NCI-H460 (cell line): ENCODE results near the gene AP3D1. TPM values are rescaled to one million over a fixed set of nuclear protein-coding genes. Genes with fewer than 3 reads are reported as not detected.
"Not testable (repeated sequence)": the region's sequence is repeated elsewhere in the genome, so short reads cannot be mapped to it uniquely, and the experiment has no call there.

Experiments used
- DNase-seq: peaks from one replicate; pipeline ENCODE4 v3.0.0-alpha.2; 2016; ENCODE audit warnings: low read depth; ENCODE audit errors: extremely low read depth
- total RNA-seq: library from RNA; depleted of rRNA; stranded (reverse); fragments of >200 nt; shearing (Covaris generic); gene quantifications from 2 replicates; pipeline ENCODE4 v1.2.3, GENCODE V29; 2014

AP3D1 gene
- total RNA-seq, 1 experiment from 2014 or later, result 67.6 TPM

- DNase-seq, result no peak
Observed at GRCh38 chr19:2129892-2130770, 21.2 kb downstream of the AP3D1 start.

DNA sequence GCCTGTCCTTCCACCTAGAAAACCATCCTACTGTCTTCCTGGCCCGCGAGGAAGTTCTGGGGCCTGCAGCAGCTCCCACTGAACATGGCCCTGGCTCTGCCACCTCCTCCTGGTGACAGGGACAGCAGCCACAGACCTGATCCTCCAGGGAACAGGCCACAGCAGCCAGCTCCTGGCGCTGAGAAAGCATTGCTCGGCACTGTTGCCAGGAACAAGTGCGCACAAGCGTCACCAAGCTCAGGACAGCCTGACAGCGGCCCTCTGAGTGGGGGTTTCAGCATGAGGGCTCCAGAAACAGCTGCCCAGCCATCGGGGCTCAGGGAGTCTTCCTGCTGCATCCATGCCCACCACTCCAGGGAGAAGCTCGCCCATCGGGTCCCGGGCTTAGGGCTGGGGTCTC lies 21.9 kb downstream of the AP3D1 start:
- DNase-seq, result no peak

- DNase-seq, result no peak
Observed at GRCh38 chr19:2129022-2129421, 22.3 kb downstream of the AP3D1 start.

DNA sequence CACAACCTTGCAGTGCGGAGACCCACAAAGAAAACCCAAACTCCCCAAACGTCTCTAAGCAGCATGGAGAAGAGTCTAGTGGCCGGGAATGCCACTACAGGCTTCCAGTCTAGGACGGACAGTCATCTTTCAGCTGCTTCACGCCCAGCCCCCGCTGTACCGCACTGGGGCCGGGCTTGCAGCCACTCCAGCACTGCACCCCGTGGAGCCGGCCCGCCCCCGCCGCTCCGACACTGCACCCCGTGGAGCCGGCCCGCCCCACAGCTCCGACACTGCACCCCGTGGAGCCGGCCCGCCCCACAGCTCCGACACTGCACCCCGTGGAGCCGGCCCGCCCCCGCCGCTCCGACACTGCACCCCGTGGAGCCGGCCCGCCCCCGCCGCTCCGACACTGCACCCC lies 23.1 kb downstream of the AP3D1 start:
- DNase-seq, result not testable (repeated sequence)

- no peak for DNase-seq
Observed at GRCh38 chr19:2127758-2128157, 23.6 kb downstream of the AP3D1 start.

DNA sequence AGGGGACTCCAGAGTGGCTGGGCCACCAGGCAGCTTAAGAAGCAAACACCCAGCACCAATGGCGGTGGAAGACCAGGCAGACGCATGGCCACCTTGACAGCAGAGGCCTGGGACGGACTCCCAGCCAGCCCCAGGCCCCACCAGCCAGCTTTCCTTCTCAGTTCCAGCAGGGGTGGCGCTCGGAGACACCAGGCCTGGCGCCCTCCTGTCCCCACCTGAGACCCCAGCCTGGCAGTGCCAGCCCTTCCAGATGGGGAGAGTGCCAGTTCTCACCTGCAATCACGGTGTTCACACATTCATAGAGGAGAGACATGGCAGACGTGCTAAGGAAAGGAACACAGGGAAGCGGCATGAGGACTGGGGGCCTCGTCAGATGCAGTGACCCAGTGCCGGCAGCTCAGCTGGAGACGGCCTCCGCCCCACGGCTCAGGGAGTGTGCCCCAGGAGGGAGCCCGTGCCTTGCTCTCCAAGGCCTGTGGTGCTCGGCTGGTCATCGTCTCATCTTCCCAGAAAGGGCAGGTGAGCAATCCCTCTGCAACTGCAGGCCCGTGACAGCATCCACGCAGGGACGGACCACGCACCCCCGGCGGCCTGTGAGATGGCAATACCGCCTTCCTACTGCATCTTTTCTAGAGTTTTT lies 24.4 kb downstream of the AP3D1 start:
- no peak for DNase-seq

GRCh38 chr19:2123682-2124387 lies 27.5 kb downstream of the AP3D1 start:
- no peak for DNase-seq

DNA sequence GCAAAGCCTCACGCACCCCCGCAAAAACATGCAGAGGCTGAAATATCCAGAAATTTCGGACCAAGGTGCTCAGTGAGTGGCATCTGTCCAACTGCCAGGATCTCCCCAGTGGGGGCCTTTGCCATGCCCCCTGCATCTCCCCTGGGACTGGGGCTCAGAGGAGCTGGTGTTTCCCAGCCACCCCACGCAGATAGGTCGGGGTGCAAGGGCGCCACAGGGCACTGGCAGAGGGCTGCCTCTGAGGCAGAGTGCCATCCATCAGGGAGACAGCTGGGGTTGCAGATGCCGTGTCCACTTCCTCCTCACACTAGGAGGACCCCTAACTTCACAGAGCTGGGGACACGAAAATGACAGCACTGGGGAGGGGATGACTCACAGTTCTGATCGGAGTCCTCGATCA lies 28.4 kb downstream of the AP3D1 start:
- no peak for DNase-seq

GRCh38 chr19:2122251-2122650 lies 29.1 kb downstream of the AP3D1 start:
- no peak for DNase-seq

DNA sequence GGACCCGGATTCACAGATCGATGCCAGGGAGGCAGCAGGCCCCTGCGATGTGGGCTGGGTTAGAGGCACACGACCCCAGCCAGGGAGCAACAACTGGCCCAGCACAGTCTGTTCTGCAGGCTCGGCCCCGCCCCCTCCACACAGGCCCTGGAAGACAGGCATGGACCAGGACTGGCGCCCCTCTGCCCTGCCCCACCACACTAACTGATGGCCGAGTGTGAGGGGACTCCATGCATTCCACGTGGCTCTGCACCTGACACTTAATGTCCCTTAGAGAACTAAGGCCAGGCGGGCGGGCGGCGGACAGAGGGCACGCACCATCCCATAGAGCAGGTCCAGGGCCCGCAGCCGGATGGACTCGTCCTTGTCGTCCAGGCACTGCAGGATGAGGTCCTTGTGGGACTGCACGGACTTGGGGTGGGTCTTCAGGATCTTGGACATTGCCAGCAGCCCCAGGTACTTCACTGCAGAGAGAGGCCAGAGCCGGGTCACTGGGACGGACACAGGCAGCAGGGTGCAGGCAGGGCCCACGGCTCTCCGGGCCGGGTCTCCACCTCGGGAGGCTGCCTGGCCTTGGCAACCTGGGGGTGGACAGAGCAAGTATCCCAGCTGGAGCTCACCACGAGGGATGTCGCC lies 29.8 kb downstream of the AP3D1 start:
- DNase-seq, result no peak

DNA sequence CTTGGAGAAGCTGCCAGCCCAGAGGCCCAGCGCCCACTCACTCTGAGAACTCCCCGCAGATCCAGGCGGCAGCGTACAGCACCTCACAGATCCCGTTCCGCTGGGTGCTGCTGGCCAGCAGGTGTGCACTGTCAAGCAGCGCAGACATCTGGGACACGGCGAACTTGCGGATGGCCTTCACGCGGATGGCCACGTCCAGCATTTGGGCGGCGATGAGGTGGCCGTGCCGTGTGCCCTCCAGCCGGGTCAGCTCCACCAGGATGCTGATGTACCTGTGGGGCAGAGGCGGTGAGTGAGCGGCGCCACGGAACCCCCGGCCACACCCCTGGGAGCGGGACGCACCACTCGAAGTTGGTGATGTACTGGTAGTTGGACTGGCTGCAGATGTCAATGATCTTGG lies 30.5 kb downstream of the AP3D1 start:
- DNase-seq, result no peak

- no peak for DNase-seq
Observed at GRCh38 chr19:2119921-2120785, 31.2 kb downstream of the AP3D1 start.

DNA sequence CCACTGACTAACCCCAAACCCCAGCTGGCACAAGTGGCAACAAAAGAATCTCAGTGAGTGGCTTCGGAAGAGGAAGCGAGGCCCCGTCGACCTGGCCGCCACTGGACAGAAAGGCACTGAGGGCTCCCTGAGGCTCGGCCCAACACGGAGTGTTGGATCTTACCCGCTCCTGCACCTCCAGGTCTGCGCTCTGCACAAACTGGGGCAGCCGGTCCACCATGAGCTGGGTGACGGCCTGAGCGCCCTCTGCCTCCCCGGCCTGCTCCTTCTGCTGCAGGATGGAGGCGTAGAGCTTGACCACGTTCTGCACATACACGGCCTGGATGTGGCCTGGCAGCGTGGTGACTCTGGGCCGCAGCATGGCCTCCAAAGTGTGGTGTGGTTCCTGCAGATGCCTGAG lies 32.9 kb downstream of the AP3D1 start:
- no peak for DNase-seq

DNA sequence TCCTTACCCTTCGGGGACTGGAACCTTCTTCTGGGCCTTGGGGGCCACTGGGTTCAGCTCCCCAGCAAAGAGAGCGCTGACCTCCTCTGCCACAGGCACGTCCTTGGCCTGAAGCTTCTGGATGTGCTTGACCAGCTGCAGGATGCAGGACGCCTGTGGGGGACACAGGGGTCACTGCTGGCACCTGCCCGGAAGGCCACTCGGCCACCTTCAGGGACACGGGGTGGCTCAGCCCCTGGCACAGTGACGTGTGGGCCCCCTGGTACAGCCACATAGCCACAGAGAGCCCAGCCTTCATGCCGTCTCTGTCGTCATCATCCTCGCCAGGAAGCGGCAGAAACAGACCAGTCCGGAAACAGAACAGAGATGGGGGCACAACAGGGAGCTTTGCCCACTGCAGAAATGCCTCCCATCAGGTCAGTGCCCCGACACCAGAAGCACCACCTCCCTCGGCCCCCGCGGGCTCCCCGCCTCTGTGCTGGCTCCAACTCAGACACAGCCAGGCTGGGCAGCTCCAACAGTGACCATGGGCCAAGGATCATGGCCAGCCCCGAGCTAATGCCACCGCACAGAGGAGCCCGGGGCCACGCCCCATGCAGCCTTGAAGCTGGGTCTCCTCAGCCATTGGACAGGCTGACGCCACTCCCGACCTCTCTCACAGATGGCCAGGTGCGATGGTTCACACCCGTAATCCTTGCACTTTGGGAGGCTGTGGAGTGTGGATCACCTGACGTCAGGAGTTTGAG lies 34.0 kb downstream of the AP3D1 start:
- DNase-seq, result no peak

DNA sequence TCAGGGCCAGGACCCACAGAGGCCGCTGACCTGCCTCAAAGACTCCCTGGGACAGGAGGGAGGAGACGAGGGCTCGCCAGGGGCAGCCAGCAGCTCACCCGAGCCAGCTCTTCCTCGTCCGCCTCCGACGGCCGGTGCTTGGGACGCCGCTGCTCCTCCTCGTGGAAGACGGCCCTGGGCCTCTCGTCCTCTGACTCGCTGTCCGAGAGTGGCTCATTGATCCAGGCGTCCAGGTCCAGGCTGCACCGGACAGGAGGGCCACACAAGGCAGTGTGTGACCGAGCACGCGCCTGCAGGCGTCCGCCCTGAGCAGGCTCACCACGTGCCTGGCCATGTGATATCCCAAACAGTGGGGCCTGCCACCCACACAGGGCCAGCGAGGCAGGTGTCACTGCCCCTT lies 34.9 kb downstream of the AP3D1 start:
- DNase-seq, result no peak

DNA sequence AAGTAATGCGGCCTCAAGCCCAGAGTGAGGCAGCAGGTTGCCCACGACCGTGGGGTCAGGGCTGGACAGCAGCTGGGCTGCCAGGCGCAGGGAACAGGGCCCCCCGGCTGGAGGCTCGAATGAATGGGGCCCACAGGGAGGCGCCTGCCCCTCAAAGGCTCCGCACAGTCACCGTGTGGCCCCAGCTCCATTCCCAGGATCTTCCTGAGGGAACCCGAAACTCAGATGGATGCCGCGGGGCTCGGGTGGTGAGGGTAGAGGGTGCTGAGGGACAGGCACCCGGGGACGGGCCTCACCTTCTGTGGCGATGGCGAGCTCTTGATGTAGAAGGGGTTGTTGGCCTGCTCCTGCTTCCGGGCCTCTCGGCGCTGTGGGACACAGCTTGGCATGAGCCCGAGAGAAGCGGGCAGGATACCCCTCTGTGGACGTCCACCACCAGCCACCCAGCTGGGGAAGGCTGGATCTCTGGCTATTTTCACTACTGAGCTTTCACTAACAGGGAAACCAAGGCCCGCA lies 35.4 kb downstream of the AP3D1 start:
- DNase-seq, result no peak

- DNase-seq, result no peak
Observed at GRCh38 chr19:2115324-2115723, 36.0 kb downstream of the AP3D1 start.

GRCh38 chr19:2114821-2115220 lies 36.5 kb downstream of the AP3D1 start:
- no peak for DNase-seq

- no peak for DNase-seq
Observed at GRCh38 chr19:2114218-2114617, 37.1 kb downstream of the AP3D1 start.
